SU-DHL-6 (cell line): ENCODE data around the gene TSPAN13.

Experiments used
- EZH2phosphoT487 ChIP-seq: fragments of 200-600 bp; sonication (generic), shearing (Covaris generic); conservative IDR thresholded peaks from 2 replicates; pipeline ENCODE4 v1.6.1; 2018; ENCODE audit warnings: mild to moderate bottlenecking, antibody characterized with exemption, low read length, moderate library complexity, mixed read lengths
- TF ChIP-seq, protein P1 (sequence below): fragments of 200-600 bp; sonication (generic); IDR thresholded peaks from one replicate; pipeline ENCODE4 v1.5.1; 2017; ENCODE audit warnings: antibody characterized with exemption, mild to moderate bottlenecking, low read length, moderate library complexity; ENCODE audit not compliant: insufficient read depth, poor library complexity, severe bottlenecking

DNA sequence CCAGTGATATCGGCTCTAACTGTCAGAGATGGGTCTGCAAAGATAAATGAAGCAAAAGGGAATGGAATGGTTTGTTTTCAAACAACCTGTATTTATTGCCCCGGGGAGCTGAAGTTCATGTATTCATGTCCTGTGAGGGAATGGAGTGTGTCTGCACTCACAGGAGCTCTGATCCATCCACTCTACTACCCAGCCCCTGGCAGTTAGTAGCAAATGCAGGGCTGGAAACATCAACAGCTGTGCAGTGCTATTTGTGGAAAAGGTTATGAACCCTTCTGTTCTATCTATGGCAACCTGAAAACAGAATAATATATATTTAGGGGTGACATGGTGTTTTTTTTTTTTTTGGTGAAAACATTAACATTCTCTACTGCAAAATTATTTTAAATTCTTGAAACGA, 41.4 kb downstream of the TSPAN13 start:
- TF ChIP-seq, protein P1, sequence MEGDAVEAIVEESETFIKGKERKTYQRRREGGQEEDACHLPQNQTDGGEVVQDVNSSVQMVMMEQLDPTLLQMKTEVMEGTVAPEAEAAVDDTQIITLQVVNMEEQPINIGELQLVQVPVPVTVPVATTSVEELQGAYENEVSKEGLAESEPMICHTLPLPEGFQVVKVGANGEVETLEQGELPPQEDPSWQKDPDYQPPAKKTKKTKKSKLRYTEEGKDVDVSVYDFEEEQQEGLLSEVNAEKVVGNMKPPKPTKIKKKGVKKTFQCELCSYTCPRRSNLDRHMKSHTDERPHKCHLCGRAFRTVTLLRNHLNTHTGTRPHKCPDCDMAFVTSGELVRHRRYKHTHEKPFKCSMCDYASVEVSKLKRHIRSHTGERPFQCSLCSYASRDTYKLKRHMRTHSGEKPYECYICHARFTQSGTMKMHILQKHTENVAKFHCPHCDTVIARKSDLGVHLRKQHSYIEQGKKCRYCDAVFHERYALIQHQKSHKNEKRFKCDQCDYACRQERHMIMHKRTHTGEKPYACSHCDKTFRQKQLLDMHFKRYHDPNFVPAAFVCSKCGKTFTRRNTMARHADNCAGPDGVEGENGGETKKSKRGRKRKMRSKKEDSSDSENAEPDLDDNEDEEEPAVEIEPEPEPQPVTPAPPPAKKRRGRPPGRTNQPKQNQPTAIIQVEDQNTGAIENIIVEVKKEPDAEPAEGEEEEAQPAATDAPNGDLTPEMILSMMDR, result no peak
- TF ChIP-seq EZH2phosphoT487, result no peak
